ENCODE measurements around the gene NECAB3.

DNA sequence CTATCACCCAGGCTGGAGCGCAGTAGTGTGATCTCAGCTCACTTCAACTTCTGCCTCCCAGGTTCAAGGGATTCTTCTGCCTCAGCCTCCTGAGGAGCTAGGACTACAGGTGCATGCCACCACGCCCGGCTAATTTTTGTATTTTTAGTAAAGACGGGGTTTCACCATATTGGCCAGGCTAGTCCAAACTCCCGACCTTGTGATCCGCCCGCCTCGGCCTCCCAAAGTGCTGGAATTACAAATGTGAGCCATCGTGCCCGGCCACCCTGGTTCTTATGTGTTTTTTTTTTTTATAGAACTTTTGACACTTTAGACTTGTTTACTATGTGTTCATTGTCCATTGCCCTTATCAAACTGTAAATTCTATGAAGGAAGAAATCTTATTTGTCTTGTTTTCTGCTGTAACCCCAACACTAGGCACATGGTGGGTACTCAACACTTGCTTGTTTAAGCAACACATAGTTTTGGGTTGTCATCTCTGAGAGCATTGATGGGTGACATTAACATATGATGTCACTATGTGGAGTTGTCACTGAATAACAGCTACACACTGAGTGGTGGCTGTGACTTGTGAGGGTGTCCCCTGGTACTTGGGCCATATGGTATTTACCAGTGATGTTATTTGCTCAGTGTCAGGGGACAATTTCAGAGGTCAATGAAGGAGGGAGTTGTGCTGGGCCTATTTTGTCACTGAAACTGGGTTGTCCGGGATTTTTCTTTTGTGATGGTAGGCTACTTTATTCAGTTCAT is 47.3 kb upstream of the NECAB3 start:
- TF ChIP-seq, protein P1, sequence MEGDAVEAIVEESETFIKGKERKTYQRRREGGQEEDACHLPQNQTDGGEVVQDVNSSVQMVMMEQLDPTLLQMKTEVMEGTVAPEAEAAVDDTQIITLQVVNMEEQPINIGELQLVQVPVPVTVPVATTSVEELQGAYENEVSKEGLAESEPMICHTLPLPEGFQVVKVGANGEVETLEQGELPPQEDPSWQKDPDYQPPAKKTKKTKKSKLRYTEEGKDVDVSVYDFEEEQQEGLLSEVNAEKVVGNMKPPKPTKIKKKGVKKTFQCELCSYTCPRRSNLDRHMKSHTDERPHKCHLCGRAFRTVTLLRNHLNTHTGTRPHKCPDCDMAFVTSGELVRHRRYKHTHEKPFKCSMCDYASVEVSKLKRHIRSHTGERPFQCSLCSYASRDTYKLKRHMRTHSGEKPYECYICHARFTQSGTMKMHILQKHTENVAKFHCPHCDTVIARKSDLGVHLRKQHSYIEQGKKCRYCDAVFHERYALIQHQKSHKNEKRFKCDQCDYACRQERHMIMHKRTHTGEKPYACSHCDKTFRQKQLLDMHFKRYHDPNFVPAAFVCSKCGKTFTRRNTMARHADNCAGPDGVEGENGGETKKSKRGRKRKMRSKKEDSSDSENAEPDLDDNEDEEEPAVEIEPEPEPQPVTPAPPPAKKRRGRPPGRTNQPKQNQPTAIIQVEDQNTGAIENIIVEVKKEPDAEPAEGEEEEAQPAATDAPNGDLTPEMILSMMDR (IDR thresholded peaks at IDR 0.05; ENCODE audit: low read length) = no peak
- no peak for TF ChIP-seq EZH2 (optimal IDR thresholded peaks at IDR 0.05; ENCODE audit: low read depth, low read length)

Measured in MM.1S (cell line).